ENCODE measurements around the gene G6PD. TPM values are rescaled to one million over a fixed set of nuclear protein-coding genes. Genes with fewer than 3 reads are reported as not detected.

Gene G6PD
- 141 and 233 TPM in 2 replicates for total RNA-seq

DNA sequence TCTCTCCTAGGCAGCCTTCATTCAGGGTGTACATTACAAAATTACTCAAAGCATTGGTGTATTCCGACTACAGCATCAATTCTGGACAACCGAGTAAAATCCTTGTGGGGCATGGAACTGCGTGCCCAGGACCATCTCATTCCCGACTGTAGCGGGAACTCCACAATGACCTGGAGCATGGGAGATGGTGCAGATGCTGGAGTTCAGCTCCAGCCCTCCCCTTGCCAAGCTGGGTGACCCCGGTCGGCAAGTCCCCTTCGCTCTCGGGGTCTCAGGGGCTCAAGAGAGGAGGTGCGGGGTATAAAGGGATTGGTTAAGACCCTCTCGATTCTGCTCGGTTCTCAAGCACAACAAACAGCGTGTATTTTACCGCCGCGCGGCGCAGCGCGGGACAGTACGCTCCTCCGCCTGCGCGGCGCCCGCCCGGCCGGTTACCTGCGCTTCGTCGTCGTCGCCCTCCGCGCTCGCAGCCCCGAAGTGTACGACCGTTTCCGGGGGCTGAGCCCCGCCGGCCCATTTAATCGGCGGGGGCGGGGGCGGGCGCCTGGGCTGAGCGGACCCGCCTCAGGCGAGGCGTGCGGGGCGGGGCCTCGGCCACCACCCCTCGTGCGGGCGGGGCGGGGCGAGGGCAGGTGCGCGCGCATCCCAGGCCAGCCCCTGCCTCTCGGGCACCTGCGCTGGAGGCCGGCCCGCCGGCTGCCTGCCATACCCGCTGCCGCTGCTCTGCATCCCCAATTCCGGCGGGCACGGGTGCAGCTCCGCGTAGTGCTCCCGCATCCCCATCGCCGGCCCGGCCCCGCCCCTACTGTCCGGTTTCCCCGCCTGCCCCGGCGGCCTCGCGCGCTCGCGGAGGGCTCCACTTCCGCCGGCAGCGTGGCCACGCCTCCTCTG is at the start of gene G6PD:
Gene G6PD, minus strand, starts transcription at position 493 of the 891 bp plus-strand sequence. CDS start 691 bp downstream, outside the sequence.

DNA sequence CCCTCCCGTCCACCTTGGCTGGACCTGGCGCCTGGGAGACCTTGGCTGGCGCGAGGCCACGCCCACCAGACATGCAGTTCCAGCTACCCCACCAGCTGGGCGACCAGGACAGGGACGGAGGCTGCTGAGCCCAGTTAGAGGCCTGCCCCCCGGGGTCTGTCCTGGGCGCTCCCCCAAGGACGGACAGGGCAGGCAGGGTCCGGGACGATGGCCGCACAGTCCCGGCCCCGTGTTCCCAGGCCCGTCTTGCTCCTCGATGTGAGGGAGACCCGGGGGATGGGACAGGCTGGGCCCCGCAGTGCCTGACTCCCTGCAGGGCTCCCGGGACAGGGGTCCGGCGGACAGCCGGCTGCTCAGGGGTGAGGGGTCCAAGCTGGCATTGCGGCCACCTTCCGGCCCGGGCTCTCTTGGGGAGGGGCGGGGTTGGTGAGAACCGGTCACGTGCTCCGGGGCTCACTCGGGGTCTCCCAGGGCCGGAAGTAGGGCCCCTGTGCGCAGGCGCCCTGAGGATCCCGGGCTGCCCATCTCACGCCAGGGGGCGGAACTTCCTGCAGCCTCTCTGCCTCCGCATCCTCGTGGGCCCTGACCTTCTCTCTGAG is 38.0 kb upstream of the G6PD start, which contains the start of gene CTAG1A:
Gene CTAG1A, plus strand, starts transcription at position 549 of the 599 bp plus-strand sequence. CDS start 74 bp downstream, outside the sequence.

DNA sequence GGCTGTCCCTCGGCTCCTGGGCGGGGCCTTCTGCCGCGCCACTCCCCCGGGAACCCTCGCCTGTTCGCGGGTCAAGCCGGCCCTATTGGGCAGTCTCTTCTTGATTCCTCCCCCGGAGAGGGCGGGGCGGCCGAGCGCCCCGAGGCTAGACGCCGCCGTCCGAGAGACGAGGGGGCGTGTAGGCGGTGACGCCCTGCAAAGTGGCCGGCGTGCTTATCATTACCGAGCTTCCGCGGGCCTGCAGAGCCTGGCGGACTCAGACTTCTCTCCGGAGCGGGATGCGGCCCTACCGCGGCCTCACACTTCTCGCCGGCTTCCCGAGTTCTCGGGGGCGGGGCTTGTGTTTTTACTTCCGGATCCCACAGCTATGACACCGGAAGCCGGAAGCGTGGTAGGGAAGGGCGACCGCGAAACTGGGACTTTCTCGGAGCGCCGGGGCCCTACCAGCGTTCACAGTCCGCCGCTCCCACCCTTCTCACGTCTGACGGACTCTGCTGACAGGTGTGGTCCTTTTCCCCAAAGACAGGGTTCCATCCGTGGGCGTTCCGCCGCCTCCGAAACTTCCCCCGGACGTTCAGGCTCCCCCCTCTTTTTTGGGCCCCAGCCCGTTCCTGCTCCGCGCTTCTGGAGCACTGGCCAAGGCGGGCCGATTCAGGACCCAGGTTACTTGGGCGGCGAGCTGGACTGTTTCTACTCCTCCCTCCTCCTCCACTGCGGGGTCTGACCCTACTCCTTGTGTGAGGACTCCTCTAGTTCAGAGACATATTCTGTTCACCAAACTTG is 790 bp upstream of the G6PD start, which contains the start of gene IKBKG:
Gene IKBKG, plus strand, starts transcription at position 376 of the 783 bp plus-strand sequence. CDS start 4,383 bp downstream, outside the sequence.

DNA sequence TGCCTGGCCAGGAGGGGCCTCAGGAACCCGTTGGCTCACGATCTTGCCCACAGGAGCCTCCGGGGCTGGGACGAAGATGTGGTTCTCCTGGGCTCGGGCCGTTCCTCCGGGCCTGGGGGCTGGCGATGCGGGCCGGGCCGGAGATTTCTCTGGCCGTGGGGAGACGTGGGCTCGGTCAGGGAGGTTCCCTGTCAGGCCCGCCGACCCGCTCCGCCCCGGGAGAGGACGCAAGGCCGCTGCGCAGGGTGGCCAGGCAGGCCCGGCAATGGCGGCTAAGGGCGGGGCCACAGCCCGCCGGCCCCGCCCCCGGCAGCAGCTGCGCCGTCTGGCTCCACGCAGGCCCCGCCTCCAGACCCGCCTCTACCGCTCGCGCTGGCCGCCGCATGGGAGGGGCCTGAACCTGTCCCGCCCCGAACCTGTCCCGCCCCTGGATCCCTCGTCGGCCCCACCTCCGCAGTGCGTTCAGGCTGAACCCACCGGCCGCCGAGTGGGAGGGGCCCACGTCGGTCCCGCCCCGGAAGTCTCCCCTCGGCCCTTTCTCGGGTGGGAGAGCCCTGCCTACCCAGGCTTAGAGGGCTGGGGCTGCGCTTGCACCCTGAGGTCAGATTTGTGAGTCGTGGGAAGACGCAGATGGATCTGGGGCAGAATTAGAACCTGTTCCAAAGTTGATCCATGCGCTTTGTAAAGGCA is 30.5 kb downstream of the G6PD start, which contains the start of gene FAM3A:
Gene FAM3A, minus strand, starts transcription at position 267 of the 690 bp plus-strand sequence. CDS start 460 bp downstream, outside the sequence.

GRCh38 chrX:154490414-154491083 is 56.1 kb downstream of the G6PD start, which contains the start of gene SLC10A3:
TSS of gene SLC10A3 (minus strand) at chrX:154490629. CDS start at chrX:154488940, 1,689 bp downstream.

DNA sequence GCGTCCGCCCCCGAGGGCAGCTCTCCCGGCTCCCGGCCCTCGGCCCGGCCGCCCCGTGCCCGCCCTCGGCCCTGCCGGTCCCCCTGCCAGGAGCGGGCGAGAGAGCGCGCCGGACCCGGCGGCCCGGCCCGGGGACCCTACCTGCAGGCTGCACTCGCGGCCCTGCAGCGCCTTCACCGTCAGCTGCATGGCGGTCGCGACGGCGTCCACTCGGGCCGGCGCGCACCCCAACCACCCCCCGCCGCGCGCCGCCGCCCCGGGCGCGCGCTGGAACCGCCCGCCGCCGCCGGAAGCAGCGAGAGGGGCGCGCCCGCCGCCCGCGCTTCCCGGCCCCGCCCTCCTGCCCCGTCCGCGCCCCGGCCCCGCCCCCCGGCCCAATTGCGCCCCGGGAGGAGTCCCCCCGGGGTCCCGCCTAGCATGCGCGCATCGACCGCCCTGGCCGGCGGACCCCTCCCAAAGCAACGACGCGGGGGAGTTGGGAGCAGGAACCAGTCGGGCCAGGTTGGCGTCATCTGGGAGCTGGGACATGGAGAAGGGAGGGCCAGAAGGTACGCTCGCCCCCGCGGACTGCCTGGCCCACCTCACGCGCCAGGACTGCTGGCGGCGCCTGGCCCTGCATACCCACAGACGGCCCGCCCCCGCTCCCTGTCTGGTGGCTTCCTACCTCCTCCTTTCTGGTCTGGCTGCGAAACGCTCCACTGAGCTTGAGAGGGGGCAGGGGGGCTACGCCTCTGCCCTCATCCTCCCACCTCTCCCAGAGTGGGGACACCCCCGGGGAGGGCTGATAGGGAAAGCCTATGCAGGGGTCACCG is 60.0 kb downstream of the G6PD start, which contains the start of gene UBL4A:
Gene UBL4A, minus strand, starts transcription at position 220 of the 812 bp plus-strand sequence. Its CDS starts 31 bp downstream, at position 189.

Other genes starting within 250 kb of the G6PD start
- 1,846 and 2,620 TPM in 2 replicates for gene FLNA, start 172.2 kb downstream of the G6PD start, total RNA-seq
- gene EMD, start 167.6 kb downstream of the G6PD start, total RNA-seq = 25.6 and 29.4 TPM in 2 replicates
- gene RPL10, start 148.5 kb downstream of the G6PD start, total RNA-seq = 1,913 and 5,394 TPM in 2 replicates
- gene DNASE1L1, start 137.6 kb downstream of the G6PD start, total RNA-seq = 60.4 and 78.9 TPM in 2 replicates
- gene TAFAZZIN, start 135.3 kb downstream of the G6PD start, total RNA-seq = 17.7 and 23.0 TPM in 2 replicates
- 68.9 and 89.0 TPM in 2 replicates for gene ATP6AP1, start 118.2 kb downstream of the G6PD start, total RNA-seq
- gene GDI1, start 109.7 kb downstream of the G6PD start, total RNA-seq = 63.3 and 141 TPM in 2 replicates
- gene FAM50A, start 102.7 kb downstream of the G6PD start, total RNA-seq = 73.3 and 85.2 TPM in 2 replicates
- gene PLXNA3, start 88.6 kb downstream of the G6PD start, total RNA-seq = 24.0 and 31.8 TPM in 2 replicates
- gene LAGE3, start 67.6 kb downstream of the G6PD start, total RNA-seq = 22.3 and 23.5 TPM in 2 replicates
- 39.0 and 75.4 TPM in 2 replicates for gene UBL4A, start 60.2 kb downstream of the G6PD start, total RNA-seq
- 21.1 and 33.6 TPM in 2 replicates for gene SLC10A3, start 56.2 kb downstream of the G6PD start, total RNA-seq
- gene FAM3A, start 30.6 kb downstream of the G6PD start, total RNA-seq = 38.3 and 43.5 TPM in 2 replicates
- gene IKBKG, start 774 bp upstream of the G6PD start, total RNA-seq = 26.5 and 28.6 TPM in 2 replicates
- not detected in 2 replicates for gene CTAG1A, start 38.3 kb upstream of the G6PD start, total RNA-seq
- not detected in 2 replicates for gene CTAG1B, start 72.4 kb upstream of the G6PD start, total RNA-seq
- gene CTAG2, start 106.7 kb upstream of the G6PD start, total RNA-seq = not detected in 2 replicates
- gene GAB3, start 204.2 kb upstream of the G6PD start, total RNA-seq = 6.5 and 7.3 TPM in 2 replicates
- 26.3 and 29.8 TPM in 2 replicates for gene DKC1, start 216.0 kb upstream of the G6PD start, total RNA-seq